ENCODE measurements around the gene SDHAF2. TPM values are rescaled to one million over a fixed set of nuclear protein-coding genes. Genes with fewer than 3 reads are reported as not detected.
"Not testable (repeated sequence)": the region's sequence is repeated elsewhere in the genome, so short reads cannot be mapped to it uniquely, and the experiment has no call there.

Gene SDHAF2
- total RNA-seq, 2 experiments from 2014 or later: 41.7 to 44.4 TPM

DNA sequence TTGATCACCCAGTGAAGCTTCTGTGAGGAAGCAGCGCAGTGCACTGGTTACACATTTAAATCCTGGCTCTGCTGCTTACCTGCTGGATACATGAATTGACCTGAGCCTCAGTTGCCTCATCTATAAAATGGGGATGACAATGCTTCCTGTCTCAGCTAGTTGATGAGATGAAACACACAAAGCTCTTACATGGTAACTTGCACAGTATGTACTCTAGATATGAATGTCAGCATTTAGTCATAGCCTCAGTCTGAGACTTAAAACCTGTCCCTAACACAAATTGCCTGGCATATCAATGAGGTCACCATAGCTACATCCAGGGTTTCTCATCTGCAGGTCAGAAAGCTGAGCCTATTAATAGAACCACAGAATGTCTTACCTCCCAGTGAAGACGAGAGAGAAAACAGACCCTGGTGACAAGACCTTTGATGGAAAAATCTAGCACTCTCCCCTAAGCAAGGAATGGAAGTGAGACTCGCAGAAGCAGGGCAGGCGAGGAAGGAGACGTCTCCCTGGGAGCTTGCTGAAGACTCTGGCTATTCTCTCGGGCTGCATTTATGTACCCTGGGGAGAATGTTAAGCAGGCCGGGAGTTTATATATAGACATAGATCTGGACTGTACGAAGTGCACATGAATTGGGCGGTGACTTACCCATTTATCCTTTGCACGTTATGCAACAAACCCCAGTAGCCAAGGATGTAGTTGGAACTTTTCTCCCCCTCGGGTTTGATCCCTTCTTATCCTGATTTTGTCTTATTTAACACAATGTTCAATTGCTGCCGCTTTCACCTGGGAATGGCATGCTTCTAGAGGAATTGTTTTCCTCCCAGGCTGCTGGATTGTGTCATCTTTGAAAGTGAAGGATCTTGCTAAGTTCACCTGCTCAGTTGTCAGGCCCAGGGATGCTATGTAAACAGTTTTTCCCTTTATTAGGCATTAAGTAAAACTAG lies 18.0 kb downstream of the SDHAF2 start:
- Mint-ChIP-seq H3K27me3 (no peaks in the 10 kb centered on the region), H3K36me3 (peaks cover 29% of the 10 kb centered on the region), H3K9me3 (peaks cover 2% of the 10 kb centered on the region), H3K4me1 (peaks cover 21% of the 10 kb centered on the region), H3K4me3 (no peak overlapping the region), H3K27ac (peak overlapping the region; percentile 71)
- DNase-seq: no peak

DNA sequence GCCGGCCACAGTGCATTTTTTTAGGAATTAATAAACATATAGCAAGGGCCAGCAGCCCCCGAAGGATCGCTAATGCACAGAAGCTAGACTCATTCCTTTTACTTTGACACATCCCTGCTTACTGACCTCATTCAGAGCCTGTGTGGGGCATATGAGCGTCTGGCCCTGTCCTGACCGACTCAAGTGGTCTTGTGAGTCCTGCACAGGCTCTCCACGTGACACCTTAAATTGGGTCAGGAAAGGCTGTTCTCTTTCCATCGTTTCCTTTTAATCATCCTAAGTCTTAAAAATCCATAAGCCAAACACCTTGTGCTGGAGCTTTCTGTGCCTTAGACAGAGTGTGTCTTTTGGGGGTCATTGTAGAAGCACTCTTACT lies 18.6 kb downstream of the SDHAF2 start:
- DNase-seq: no peak
- H3K36me3 Mint-ChIP-seq: peaks cover 23% of the 10 kb centered on the region
- no peaks in the 10 kb centered on the region for H3K9me3 Mint-ChIP-seq
- H3K4me1 Mint-ChIP-seq: peaks cover 15% of the 10 kb centered on the region
- no peak overlapping the region for H3K4me3 Mint-ChIP-seq
- H3K27ac Mint-ChIP-seq: no peak overlapping the region
- H3K27me3 Mint-ChIP-seq: no peaks in the 10 kb centered on the region

DNA sequence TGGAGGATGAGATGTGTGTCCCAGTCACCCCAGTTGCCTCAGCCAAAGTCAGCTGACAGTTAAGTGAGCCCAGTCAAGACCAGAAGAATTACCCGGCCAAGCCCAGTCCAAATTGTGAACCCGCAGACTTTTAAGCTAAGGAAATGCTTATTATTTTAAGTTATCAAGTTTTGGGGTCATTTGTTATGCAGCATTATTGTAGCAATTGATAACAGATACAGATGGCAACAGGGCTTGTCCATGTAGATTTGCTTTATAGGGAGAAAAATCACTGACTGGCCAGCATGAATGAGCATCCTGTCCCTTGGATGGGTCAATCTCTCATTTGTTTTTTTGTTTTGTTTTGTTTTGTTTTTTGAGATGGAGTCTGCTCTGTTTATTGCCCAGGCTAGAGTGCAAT lies 22.9 kb downstream of the SDHAF2 start:
- Mint-ChIP-seq H3K36me3 (peaks cover 6% of the 10 kb centered on the region), H3K4me3 (no peak overlapping the region), H3K27ac (no peak overlapping the region), H3K4me1 (peaks cover 8% of the 10 kb centered on the region), H3K27me3 (no peaks in the 10 kb centered on the region), H3K9me3 (no peaks in the 10 kb centered on the region)
- DNase-seq: no peak

GRCh38 chr11:61453695-61454094 lies 23.8 kb downstream of the SDHAF2 start:
- Mint-ChIP-seq H3K9me3 (no peaks in the 10 kb centered on the region), H3K27me3 (no peaks in the 10 kb centered on the region), H3K27ac (no peak overlapping the region), H3K36me3 (peaks cover 4% of the 10 kb centered on the region), H3K4me3 (no peak overlapping the region), H3K4me1 (peaks cover 4% of the 10 kb centered on the region)
- no peak for DNase-seq

DNA sequence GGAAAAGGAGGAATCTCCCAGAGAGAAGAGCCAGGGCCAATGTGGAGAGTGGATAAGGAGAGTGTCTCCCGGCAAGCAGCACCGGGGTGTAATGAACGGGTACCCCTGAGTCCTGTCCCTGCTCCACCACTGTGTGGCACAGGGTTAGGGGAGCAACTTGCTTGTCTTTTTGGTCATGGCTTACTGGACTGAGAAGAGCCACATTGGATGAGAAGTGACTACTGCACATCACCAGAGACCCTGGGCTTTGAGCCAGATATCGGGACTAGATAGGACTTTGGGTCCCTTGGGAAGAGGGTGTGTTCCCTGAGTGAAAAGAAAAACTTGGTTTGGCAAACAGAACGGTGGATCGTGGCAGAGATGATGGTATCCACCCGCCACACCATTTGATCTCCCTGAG lies 24.6 kb downstream of the SDHAF2 start:
- H3K27ac Mint-ChIP-seq: no peak overlapping the region
- no peaks in the 10 kb centered on the region for H3K9me3 Mint-ChIP-seq
- no peak overlapping the region for H3K4me3 Mint-ChIP-seq
- peaks cover 4% of the 10 kb centered on the region for H3K36me3 Mint-ChIP-seq
- no peak for DNase-seq
- H3K4me1 Mint-ChIP-seq: peaks cover 4% of the 10 kb centered on the region
- H3K27me3 Mint-ChIP-seq: no peaks in the 10 kb centered on the region

DNA sequence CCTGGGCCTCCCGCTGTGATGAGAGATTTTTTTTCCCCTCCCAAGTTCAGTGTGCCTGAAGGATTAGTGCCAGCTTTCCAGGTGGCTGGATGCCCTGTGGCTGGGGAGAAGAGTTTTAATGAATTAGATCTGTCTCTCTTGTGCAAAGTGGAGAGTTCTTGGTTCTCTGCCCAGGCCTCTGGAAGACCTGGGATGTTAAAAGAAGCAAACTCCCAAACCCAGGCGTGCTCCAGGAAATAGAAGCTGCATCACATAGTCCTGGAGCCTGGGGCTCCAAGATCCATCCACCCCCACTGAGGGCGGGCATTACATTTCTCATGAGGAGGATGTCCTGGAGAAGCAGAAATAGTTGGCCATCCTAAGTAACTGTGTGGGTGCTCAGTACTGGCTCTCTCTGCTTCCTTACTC lies 30.6 kb downstream of the SDHAF2 start:
- Mint-ChIP-seq H3K4me3 (no peak overlapping the region), H3K9me3 (no peaks in the 10 kb centered on the region), H3K36me3 (no peaks in the 10 kb centered on the region), H3K4me1 (no peaks in the 10 kb centered on the region), H3K27ac (no peak overlapping the region), H3K27me3 (no peaks in the 10 kb centered on the region)
- DNase-seq: no peak

DNA sequence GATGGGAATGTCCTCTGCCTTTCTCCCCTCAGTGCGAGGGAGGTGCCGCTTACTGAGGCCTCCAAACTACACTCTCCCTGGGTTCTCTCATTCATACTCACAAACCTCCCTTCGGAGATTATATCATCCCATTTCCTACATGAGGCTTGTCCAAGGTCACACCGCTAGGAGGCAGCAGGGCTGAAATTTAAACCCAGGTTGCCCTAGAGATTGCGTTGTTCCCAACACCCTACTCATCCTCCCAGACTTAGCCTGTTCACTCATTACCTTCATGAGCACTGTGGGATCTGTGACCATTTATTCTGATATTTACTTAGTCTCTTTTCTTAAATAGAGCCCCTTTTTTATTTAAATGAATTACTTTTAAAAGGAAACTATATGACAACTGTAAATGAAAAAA lies 31.1 kb downstream of the SDHAF2 start:
- H3K27ac Mint-ChIP-seq: no peak overlapping the region
- no peak overlapping the region for H3K4me3 Mint-ChIP-seq
- no peaks in the 10 kb centered on the region for H3K36me3 Mint-ChIP-seq
- DNase-seq: no peak
- H3K27me3 Mint-ChIP-seq: no peaks in the 10 kb centered on the region
- H3K9me3 Mint-ChIP-seq: no peaks in the 10 kb centered on the region
- no peaks in the 10 kb centered on the region for H3K4me1 Mint-ChIP-seq

DNA sequence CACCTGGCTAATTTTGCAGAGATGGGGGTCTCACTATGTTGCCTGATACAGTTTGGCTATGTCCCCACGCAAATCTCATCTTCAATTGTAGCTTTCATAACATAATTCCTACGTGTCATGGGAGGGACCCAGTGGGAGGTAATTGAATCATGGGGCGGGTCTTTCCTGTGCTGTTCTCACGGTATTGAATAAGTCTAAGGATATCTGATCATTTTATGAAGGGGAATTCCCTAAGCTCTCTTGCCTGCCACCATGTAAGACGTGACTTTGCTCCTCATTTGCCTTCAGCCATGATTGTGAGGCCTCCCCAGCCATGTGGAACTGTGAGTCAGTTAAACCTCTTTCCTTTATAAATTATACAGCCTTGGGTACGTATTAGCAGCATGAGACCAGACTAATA lies 37.7 kb downstream of the SDHAF2 start:
- not testable (repeated sequence) for H3K27ac Mint-ChIP-seq, H3K9me3 Mint-ChIP-seq, H3K27me3 Mint-ChIP-seq, H3K36me3 Mint-ChIP-seq, DNase-seq, H3K4me1 Mint-ChIP-seq, H3K4me3 Mint-ChIP-seq

GRCh38 chr11:61468002-61468401 lies 38.1 kb downstream of the SDHAF2 start:
- Mint-ChIP-seq H3K4me3 (no peak overlapping the region), H3K27me3 (no peaks in the 10 kb centered on the region), H3K4me1 (no peaks in the 10 kb centered on the region), H3K9me3 (no peaks in the 10 kb centered on the region), H3K27ac (no peak overlapping the region), H3K36me3 (peaks cover 4% of the 10 kb centered on the region)
- DNase-seq: no peak

GRCh38 chr11:61472282-61472681 lies 42.4 kb downstream of the SDHAF2 start:
- H3K27ac Mint-ChIP-seq: no peak overlapping the region
- H3K4me1 Mint-ChIP-seq: peaks cover 3% of the 10 kb centered on the region
- H3K36me3 Mint-ChIP-seq: peaks cover 6% of the 10 kb centered on the region
- no peaks in the 10 kb centered on the region for H3K27me3 Mint-ChIP-seq
- DNase-seq: no peak
- H3K4me3 Mint-ChIP-seq: no peak overlapping the region
- no peaks in the 10 kb centered on the region for H3K9me3 Mint-ChIP-seq

GRCh38 chr11:61472868-61473267 lies 42.9 kb downstream of the SDHAF2 start:
- Mint-ChIP-seq H3K27me3 (no peaks in the 10 kb centered on the region), H3K9me3 (no peaks in the 10 kb centered on the region), H3K36me3 (peaks cover 2% of the 10 kb centered on the region), H3K4me3 (no peak overlapping the region), H3K27ac (no peak overlapping the region), H3K4me1 (peaks cover 3% of the 10 kb centered on the region)
- DNase-seq: no peak

DNA sequence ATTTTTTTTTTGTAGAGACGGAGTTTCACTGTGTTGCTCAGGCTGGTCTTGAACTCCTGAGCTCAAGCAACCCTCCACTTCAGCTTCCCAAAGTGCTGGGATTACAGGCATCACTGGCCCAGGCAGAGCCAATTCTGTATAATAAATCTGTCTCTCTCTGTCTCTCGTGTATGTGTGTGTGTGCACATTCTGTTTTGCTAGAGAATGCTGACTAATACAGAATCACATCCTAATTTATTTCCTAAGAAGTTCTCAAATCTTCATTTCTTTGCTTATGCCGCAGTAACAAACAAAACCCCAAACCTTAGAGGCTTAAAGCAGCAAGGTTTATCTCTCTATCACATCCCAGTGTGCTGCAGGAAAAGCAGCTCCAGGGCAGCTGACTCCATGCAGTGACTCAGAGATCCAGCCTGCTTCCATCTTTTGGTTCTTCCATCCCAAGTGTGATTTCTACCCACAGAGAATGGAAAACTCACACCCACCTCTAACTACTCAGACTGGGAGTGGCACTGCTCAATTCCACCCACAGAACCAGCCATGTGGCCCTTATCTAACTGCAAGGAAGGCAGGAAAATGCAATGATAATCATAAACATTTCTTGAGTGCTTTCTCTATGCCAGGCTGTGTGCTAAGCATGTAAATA lies 43.6 kb downstream of the SDHAF2 start:
- DNase-seq: no peak
- H3K36me3 Mint-ChIP-seq: peaks cover 2% of the 10 kb centered on the region
- H3K4me1 Mint-ChIP-seq: peaks cover 3% of the 10 kb centered on the region
- no peak overlapping the region for H3K4me3 Mint-ChIP-seq
- no peak overlapping the region for H3K27ac Mint-ChIP-seq
- no peaks in the 10 kb centered on the region for H3K27me3 Mint-ChIP-seq
- H3K9me3 Mint-ChIP-seq: no peaks in the 10 kb centered on the region

- DNase-seq: no peak
- peaks cover 3% of the 10 kb centered on the region for H3K4me1 Mint-ChIP-seq
- no peak overlapping the region for H3K4me3 Mint-ChIP-seq
- no peaks in the 10 kb centered on the region for H3K27me3 Mint-ChIP-seq
- peaks cover 2% of the 10 kb centered on the region for H3K36me3 Mint-ChIP-seq
- H3K9me3 Mint-ChIP-seq: no peaks in the 10 kb centered on the region
- no peak overlapping the region for H3K27ac Mint-ChIP-seq
Observed at GRCh38 chr11:61474013-61474643, 44.2 kb downstream of the SDHAF2 start.

- Mint-ChIP-seq H3K27me3 (no peaks in the 10 kb centered on the region), H3K4me3 (no peak overlapping the region), H3K4me1 (peaks cover 3% of the 10 kb centered on the region), H3K9me3 (no peaks in the 10 kb centered on the region), H3K27ac (no peak overlapping the region), H3K36me3 (peaks cover 2% of the 10 kb centered on the region)
- no peak for DNase-seq
Observed at GRCh38 chr11:61475433-61475832, 45.5 kb downstream of the SDHAF2 start.

DNA sequence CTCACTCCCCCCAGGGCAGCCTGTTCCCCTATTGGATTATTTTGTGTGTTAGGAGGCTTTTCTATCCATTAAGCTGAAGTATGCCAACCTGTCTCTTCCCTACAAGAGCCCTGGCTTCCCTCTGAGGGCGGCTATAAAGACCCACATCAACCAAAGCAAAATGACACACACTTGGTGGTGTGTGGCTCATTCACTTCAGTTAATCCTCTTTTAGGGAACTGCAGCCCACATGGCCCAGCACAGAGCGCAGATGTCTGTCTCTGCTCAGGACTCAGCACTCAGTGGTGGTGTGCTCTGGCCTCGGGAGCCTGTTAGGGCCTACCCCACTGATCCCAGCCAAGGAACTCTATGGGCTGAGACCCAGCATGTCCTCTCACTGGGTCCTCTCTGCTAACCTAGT lies 46.4 kb downstream of the SDHAF2 start:
- no peaks in the 10 kb centered on the region for H3K27me3 Mint-ChIP-seq
- H3K4me1 Mint-ChIP-seq: peaks cover 3% of the 10 kb centered on the region
- no peaks in the 10 kb centered on the region for H3K9me3 Mint-ChIP-seq
- peaks cover 2% of the 10 kb centered on the region for H3K36me3 Mint-ChIP-seq
- H3K4me3 Mint-ChIP-seq: no peak overlapping the region
- DNase-seq: no peak
- H3K27ac Mint-ChIP-seq: no peak overlapping the region

Data from activated naive CD8-positive, alpha-beta T cell treated with anti-CD3 and anti-CD28 coated beads for 36 hours (primary cell).